GM18526 (cell line): ENCODE data around the gene NFIA.

ENCODE experiments used
- POLR2A ChIP-seq: IDR thresholded peaks from 3 replicates; pipeline ENCODE4 v1.6.1; 2011; ENCODE audit not compliant: insufficient read length; ENCODE audit errors: extremely low read depth

Gene NFIA

DNA sequence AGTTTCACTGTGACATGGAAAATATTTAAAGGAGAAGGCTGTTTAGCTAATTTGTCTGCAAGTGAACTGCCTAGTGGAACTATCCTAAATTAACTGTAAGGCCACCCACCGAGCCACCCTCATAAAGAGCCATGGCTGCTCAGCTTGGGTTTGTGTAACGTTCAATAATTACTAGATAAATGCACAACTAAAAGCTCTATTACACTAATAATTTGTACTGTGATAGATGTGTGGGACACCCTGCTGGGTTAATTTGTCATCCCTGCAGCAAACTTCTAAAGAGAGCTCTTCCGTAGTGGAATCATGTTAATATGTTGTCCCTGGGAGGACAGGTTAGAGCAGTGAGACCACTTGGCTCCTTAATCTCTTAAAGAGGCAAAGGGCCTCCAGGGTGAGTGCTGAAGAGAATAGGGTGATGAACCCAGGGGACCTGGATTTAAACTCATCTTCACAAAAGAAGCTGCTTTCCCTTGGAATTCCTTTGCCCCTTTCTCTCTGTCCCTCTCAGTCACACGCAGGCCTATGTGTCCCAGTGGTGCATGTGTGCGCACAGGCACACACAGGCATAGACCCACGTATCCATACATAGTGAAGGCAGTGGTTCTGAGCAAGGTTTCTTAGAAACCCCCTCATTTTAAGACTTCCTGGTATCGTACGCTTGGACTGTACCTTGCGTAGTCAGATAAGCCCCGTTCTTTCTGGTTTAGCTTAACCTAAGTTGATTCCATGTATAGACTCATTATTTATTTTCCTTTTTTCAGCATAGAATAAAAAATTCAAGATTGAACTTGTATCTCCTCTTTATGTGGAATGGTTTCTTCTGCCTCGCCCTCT lies 310.3 kb downstream of the NFIA start:
- TF ChIP-seq POLR2A, result no peak

DNA sequence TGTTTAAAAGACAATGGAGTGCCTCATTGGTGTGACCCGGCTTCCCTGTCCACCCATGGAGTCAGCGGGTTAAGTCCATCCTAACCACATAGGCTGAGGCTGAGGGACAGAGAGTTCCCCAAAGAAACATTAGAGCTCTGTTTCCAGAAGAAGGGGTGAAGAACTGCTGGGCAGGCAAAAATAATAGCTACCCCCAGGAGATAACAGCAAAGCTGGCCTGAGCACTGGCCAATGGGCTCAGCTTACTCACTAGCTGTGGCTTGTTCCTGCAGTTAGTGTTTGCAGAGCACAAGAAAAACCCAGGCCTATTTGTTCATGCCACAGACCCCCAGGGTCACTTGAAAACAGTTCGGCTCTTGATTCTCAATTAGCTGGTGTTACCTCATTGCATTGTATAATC lies 311.2 kb downstream of the NFIA start:
- no peak for TF ChIP-seq POLR2A

DNA sequence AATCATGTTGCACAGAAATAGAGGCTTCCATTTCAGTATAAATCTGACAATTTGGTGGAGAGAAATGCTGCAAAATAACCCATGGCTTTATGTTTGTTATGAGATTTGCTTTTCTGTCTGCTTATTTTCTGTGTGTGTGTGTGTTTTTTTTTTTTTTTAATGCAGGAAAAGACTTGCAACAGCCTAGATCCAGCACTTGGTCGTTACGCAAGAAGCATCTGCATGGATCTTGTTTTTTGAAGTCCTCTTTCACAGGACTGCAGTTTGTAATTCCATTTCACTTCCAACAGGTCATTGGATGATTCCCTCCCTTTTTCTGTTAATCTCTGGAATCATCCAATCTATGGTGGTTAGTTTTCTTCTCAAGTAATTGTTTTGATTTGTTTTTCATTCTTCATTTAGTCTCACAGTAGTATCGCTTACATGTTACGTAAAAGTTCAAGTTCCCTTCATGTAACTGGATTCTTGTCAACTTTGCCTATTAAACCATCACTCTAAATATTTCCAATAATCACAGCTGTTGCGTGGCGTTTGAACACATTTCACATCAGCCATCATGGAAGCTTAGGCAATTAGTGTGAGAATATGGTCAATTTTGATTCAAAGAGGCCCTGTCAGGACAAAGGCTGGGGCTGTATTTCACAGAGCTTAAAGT lies 312.9 kb downstream of the NFIA start:
- no peak for TF ChIP-seq POLR2A

DNA sequence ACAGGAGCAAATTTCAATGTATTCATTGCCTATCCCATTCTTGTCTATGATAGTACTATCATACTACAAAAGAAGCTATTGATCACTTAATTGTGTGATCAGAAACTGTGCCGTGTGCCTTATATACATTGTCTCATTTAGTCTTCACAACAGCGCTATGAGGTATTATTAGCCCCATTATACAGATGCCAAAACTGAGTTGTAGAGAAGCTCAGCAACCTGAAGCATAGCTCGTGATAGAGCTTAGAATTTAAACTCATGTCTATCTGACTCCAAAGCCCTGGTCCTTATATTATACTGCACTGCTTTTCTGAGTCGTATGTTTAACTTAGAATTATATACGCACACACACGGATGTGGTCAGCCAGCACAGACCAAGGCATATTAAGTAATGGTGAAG lies 315.1 kb downstream of the NFIA start:
- no peak for TF ChIP-seq POLR2A

DNA sequence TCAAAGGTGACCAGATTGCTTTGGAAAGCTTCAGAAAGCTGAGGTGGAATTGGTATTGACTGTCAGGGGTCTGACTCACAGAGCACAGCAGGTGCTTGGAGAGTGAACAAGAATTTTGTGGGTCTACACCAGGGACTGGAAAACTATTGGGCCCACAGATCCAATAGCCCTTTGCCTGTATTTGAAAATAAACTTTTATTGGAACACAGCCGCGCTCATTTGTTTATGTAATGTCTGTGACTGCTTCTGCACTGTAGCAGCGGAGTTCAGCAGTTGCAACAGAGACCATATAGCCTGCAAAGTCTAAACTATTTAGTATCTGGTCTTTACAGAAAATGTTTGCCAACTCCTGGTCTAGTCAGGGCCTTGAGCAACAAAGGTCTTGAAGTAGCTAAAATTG lies 315.6 kb downstream of the NFIA start:
- no peak for TF ChIP-seq POLR2A

DNA sequence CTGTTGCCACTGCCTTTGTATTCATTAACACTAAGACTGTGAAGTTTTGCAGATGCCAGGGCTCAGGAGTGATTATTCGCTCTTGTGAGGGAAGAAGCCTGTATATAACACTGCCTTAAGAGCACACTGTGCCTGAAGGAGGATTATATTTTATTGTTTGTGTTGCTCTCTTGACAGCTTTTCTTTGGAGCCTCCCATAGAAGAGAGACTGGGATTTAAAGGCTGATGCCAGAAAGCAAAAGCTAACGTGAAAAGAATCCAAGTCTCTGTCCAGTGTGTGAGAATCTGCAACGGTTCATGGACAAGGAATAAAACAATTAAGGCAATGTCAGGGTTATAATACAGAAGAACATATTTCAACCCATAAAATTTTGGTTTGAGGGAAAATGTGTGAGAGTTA lies 316.8 kb downstream of the NFIA start:
- no peak for TF ChIP-seq POLR2A

DNA sequence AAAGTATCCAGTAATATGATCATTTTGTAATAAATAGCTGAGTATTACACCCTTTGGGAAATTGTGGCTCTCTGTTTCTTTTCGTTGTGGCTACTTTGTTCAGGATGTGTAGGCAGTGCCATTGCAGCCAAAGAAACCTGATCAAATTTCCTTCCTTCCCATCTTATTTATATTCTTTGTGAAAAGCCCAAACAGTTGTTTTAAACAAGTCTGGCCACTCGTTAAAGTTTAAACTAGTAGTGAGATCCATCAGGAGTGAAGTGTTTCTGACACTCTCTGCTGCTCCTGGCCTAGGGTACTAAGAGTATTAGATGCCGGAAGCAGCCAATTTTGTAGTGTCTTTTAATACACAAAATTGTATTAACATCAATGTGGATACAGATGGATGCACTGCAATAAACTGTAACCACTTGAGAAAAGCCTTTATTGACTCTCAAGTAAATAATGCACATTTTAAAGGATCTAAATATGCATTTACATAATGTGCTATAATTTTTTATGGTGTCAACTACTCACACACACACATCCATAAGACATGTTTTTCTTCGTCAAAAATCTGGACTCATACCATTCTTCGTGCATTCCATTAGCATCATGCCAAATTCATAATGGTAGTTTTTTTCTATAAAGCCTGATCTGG lies 317.9 kb downstream of the NFIA start:
- TF ChIP-seq POLR2A, result no peak

DNA sequence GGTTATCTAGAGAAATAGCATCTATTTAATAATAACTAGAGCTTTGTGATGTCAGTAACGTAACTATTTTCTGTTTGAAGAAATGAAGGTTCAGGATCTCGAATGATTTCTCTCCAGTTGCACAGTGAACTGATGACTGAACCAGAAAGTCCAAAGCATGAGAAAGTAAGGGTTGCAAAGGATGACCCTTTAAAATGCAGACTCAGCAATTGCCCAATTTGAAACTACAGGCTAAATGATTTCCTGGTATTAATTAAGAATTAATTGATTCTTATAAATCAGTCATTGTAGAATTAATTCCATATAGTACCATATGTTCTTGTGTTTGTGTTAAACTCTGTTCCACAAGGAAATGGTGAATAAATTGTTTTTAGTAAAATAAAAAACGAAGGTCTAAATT lies 318.6 kb downstream of the NFIA start:
- no peak for TF ChIP-seq POLR2A

DNA sequence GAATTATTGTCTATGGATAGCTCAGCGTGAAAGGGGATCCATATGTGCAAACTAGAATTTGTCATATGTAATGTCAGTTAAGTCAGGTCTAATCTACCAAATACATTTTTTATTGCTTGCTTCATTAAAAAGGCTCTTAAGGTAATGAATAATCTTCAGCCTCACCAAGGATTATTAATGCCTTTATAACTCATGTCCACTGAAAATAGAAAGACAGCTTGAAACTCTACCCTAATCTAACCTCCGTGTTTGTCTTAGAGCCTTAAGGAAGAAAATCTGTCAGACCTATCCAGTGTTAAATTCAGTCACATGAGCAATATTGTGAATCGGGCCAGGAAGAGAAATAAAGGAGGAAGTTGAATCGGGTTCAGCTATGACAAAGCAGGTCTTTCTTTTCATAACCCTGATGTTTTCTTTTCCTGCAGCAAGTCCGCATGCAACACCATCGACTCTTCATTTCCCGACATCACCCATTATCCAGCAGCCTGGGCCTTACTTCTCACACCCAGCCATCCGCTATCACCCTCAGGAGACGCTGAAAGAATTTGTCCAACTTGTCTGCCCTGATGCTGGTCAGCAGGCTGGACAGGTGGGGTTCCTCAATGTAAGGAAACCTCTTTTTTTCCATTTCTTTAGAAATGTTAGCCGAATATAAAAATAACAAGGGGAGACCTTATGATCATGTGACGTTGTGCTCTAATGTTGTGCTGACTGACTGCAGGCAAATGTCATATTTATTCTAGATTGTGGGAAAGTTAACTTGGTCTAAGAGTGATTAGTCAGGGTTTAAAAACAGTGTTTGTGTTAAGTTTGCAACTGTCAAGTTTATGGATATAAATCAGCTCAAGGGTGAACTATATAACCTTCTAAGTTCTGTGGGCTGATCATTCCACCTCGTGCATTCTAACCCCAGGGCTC lies 321.6 kb downstream of the NFIA start:
- no peak for TF ChIP-seq POLR2A

DNA sequence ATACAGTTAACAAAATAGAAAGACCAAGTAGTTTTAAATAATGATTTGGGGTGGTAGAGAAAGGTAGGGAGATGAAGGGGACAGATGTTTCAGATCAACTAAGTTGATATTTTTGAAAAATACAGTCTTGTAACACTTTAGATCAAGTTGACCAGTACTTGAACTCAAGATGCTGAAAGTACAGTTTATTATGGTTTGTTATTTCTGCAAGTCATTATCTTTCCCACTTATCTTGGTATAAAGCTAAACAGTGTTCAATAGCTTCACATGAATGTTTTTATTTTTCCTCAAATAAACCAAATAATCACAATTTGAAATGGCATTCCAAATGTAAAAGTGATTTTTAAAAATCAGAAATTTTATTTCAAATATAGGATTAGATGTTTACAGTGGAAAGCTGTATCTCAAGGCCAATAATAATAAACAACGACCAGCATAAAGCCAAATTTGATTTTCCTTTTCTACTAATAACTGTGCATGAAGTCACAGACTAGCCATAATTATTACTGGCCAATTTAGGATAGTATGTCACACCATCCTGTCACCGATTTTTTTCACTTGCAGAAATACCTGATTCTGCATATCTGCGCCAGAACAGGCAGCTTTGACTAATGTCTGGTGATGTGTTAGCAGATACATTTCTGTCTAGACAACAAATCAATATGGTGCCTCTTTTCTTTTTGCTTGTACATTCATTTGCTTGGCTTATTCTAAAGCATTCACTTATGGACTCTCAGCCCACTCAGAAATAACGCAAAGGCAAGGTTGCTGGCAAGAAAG lies 322.4 kb downstream of the NFIA start:
- no peak for TF ChIP-seq POLR2A

DNA sequence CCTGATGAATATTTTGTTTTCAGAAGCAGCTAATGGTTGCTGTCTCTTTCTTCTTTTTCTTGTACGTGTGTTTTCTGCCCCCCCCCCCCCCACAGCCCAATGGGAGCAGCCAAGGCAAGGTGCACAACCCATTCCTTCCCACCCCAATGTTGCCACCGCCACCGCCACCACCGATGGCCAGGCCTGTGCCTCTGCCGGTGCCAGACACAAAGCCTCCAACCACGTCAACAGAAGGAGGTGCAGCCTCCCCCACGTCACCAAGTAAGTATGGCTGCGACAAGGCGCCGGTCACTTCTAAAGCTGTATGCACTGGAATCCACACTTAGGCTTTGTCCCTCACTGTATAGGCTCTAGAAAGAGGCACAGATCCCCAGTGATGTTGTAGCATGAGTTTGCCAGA lies 324.1 kb downstream of the NFIA start:
- TF ChIP-seq POLR2A, result no peak

DNA sequence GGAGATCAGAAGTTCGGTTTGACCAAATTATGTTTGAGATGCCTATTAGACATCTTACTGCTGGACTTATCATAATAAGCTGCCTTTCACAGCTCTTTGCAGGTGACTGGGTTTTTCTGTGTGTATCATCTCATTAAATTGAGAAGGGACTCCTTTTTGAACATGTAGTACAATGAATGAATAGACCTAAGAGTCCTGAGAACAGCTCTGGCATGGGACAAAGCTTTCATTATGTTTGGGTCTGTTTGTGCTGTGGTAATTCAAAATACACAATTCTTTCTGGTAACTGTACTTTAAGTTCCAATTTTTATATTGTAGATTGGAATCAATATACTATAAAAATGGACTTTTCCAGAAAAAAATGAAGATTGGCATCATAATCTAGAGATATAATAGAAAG lies 330.2 kb downstream of the NFIA start:
- TF ChIP-seq POLR2A, result no peak

DNA sequence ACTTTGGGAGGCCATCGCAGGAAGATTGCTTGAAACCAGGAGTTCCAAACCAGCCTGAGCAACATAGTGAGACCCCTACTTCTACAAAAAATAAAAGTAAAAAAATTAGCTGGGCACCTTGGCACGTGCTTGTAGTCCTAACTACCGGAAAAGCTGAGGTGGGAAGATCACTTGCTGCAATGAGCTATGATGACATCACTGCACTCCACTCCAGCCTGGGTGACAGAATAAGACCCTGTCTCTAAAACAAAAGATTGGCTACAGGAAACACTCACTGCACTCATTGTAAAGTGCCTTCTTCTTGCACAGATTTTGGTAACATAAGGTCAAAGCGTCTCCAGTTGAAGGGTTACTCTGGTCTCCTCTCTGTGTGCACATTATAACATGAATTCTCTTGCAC lies 336.8 kb downstream of the NFIA start:
- no peak for TF ChIP-seq POLR2A

DNA sequence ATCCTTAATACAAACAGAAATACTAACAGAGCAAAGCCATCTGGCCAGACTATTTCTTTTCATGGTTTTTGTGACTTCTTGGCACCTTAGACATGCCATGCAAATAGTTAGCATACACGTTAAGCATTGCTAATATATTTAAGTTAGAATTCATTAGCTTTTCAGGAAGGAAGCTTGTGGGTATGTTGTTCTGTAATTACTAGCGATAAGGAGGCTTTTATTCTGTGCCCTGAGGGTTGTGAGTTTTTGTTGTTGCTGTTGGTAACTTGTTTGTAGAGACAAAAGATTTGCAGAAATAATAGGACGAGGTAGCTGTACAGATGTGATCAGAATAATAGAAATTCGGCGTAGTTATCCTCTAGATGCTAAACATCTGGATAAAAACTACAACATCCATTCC lies 337.3 kb downstream of the NFIA start:
- no peak for TF ChIP-seq POLR2A
